SU-DHL-6 (cell line): Measurements from ENCODE around the gene XRRA1.

Experiments
- H2AFZ ChIP-seq: fragments of 200-600 bp; sonication (generic); 2 replicates; pipeline ENCODE4 v1.6.1; 2014; ENCODE audit warnings: low read depth, mild to moderate bottlenecking, moderate library complexity, mixed read lengths, antibody characterized with exemption, low read length; ENCODE audit not compliant: severe bottlenecking
- H3F3A ChIP-seq: fragments of 200-600 bp; shearing (Covaris generic); 2 replicates; pipeline ENCODE4 v1.6.0; 2016; ENCODE audit warnings: antibody characterized with exemption, mild to moderate bottlenecking; ENCODE audit not compliant: insufficient read depth
- H3K27ac ChIP-seq: fragments of 200-600 bp; sonication (generic); 2 replicates; pipeline ENCODE4 v1.5.1; 2016; ENCODE audit warnings: low read depth, mild to moderate bottlenecking, low read length, moderate library complexity, mixed read lengths
- H3K27me3 ChIP-seq: fragments of 200-600 bp; sonication (generic), shearing (Covaris generic); 2 replicates; pipeline ENCODE4 v1.6.0; 2014; ENCODE audit warnings: mild to moderate bottlenecking, low read length
- H3K36me3 ChIP-seq: fragments of 200-600 bp; sonication (generic); 2 replicates; pipeline ENCODE4 v1.6.1; 2014; ENCODE audit warnings: mild to moderate bottlenecking, low read length, mixed read lengths
- H3K4me2 ChIP-seq: fragments of 300-600, 200-600 bp; shearing (Covaris generic), sonication (generic); 2 replicates; pipeline ENCODE4 v1.6.0; 2014; ENCODE audit warnings: low read length, low read depth, mild to moderate bottlenecking; ENCODE audit not compliant: poor library complexity, severe bottlenecking
- H3K4me3 ChIP-seq: fragments of 200-600 bp; sonication (generic); 2 replicates; pipeline ENCODE4 v1.5.1; 2014; ENCODE audit warnings: antibody characterized with exemption, low read length, mild to moderate bottlenecking, mixed read lengths; ENCODE audit not compliant: insufficient read depth, poor library complexity, severe bottlenecking
- H3K79me2 ChIP-seq: fragments of 200-600 bp; sonication (generic); 2 replicates; pipeline ENCODE4 v1.6.1; 2014; ENCODE audit warnings: mild to moderate bottlenecking, low read length, moderate library complexity; ENCODE audit not compliant: insufficient read depth
- H3K9ac ChIP-seq: fragments of 200-600 bp; sonication (generic); 2 replicates; pipeline ENCODE4 v1.7.0; 2014; ENCODE audit warnings: mild to moderate bottlenecking, low read length
- H3K9me2 ChIP-seq: fragments of 200-600 bp; sonication (generic); replicated peaks from 2 replicates; pipeline ENCODE4 v1.6.1; 2014; ENCODE audit warnings: low read length; ENCODE audit not compliant: insufficient read depth
- H3K9me3 ChIP-seq: fragments of 200-600 bp; sonication (generic); 2 replicates; pipeline ENCODE4 v1.6.1; 2014; ENCODE audit warnings: low read length, mixed read lengths; ENCODE audit not compliant: insufficient read depth
- H4K20me1 ChIP-seq: fragments of 200-600 bp; sonication (generic); 2 replicates; pipeline ENCODE4 v1.6.1; 2014; ENCODE audit warnings: low read depth, mild to moderate bottlenecking, antibody characterized with exemption, low read length, moderate library complexity, mixed read lengths
- EZH2phosphoT487 ChIP-seq: fragments of 200-600 bp; sonication (generic), shearing (Covaris generic); conservative IDR thresholded peaks from 2 replicates; pipeline ENCODE4 v1.6.1; 2018; ENCODE audit warnings: mild to moderate bottlenecking, antibody characterized with exemption, low read length, moderate library complexity, mixed read lengths
- TF ChIP-seq, protein P1 (sequence below): fragments of 200-600 bp; sonication (generic); IDR thresholded peaks from one replicate; pipeline ENCODE4 v1.5.1; 2017; ENCODE audit warnings: antibody characterized with exemption, mild to moderate bottlenecking, low read length, moderate library complexity; ENCODE audit not compliant: insufficient read depth, poor library complexity, severe bottlenecking

The XRRA1 gene

DNA sequence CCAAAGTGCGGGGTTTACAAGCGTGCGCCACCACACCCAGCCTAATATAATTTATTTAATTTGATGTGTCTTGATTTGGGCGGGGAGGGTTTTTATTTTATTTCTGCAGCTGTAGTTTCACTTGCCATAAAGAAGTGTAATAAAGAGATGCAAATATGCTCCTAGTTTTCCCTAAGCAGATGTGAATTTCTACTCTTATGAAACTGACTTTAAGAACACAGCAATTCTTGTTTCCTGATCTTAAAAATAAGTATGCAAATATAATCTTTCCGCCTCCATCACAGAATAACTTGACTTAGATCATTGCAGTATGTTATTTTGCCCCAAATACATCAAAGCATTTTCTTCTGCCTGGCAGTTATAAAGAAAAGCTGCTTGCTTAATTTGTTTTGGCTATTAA, 4.6 kb upstream of the XRRA1 start:
- Histone ChIP-seq H3K36me3 (peaks cover 7% of the 10 kb centered on the region; the same call in 1 of the 2 replicates), H3K9ac (no peak overlapping the region), H4K20me1 (peaks cover 29% of the 10 kb centered on the region), H3K9me3 (no peaks in the 10 kb centered on the region), H3K4me2 (peak overlapping the region; percentile 78), H3K27ac (peak overlapping the region; percentile 1; the same call in 1 of the 2 replicates), H3K4me3 (no peak overlapping the region), H3K9me2 (no peaks in the 10 kb centered on the region), H3F3A (no peaks in the 10 kb centered on the region), H3K79me2 (peaks cover 96% of the 10 kb centered on the region), H3K27me3 (no peaks in the 10 kb centered on the region), H2AFZ (no peak overlapping the region)
- TF ChIP-seq EZH2phosphoT487: no peak

DNA sequence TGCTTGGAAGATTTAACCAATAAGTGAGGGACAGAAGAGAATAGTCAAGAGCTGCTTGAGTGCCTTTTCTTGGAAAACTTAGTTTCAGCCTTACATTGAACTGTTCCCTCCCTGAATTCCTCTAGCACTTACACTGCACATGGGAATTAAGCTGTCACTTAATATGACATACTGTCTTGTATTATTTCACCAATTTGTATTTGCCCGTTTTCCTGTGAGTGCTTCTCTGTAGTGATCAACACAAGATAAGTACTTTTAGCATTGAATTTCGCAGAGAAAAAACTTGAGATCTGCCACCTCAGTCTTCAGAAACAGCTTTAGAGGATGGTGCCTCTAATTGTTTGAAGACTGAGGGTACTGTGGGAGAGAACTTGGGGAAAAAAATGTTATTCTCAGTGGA, 3.9 kb upstream of the XRRA1 start:
- no peaks in the 10 kb centered on the region for H3K9me2 ChIP-seq
- H3K4me3 ChIP-seq: no peak overlapping the region
- peaks cover 96% of the 10 kb centered on the region for H3K79me2 ChIP-seq
- H2AFZ ChIP-seq: no peak overlapping the region
- no peak overlapping the region for H3K9ac ChIP-seq
- no peaks in the 10 kb centered on the region for H3K9me3 ChIP-seq
- no peaks in the 10 kb centered on the region for H3F3A ChIP-seq
- TF ChIP-seq EZH2phosphoT487: no peak
- TF ChIP-seq, protein P1, sequence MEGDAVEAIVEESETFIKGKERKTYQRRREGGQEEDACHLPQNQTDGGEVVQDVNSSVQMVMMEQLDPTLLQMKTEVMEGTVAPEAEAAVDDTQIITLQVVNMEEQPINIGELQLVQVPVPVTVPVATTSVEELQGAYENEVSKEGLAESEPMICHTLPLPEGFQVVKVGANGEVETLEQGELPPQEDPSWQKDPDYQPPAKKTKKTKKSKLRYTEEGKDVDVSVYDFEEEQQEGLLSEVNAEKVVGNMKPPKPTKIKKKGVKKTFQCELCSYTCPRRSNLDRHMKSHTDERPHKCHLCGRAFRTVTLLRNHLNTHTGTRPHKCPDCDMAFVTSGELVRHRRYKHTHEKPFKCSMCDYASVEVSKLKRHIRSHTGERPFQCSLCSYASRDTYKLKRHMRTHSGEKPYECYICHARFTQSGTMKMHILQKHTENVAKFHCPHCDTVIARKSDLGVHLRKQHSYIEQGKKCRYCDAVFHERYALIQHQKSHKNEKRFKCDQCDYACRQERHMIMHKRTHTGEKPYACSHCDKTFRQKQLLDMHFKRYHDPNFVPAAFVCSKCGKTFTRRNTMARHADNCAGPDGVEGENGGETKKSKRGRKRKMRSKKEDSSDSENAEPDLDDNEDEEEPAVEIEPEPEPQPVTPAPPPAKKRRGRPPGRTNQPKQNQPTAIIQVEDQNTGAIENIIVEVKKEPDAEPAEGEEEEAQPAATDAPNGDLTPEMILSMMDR: no peak
- no peak overlapping the region for H3K27ac ChIP-seq
- H3K36me3 ChIP-seq: peaks cover 6% of the 10 kb centered on the region; the same call in 1 of the 2 replicates
- no peaks in the 10 kb centered on the region for H3K27me3 ChIP-seq
- peak overlapping the region; percentile 78 for H3K4me2 ChIP-seq
- peaks cover 22% of the 10 kb centered on the region for H4K20me1 ChIP-seq

DNA sequence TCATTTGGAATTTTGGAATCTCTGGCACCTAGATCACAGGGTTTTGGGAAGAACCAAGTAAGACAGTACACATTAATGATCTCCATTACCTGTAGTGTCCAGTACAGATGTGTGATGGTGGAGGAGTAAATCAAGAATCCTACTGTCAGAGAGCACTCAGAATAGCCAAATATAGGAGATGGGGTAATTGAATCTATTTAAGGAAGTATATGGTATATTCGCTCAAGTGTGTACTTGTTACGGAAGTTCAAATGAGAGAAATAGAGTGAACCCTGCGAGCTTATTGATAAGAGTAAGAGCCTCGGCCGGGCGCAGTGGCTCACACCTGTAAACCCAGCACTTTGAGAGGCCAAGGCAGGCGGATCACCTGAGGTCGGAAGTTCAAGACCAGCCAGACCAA, 2.3 kb upstream of the XRRA1 start:
- no peak overlapping the region for H2AFZ ChIP-seq
- H3F3A ChIP-seq: no peaks in the 10 kb centered on the region
- H3K9me2 ChIP-seq: no peaks in the 10 kb centered on the region
- H4K20me1 ChIP-seq: peaks cover 12% of the 10 kb centered on the region; the same call in 1 of the 2 replicates
- peaks cover 80% of the 10 kb centered on the region for H3K79me2 ChIP-seq
- TF ChIP-seq, protein P1: no peak
- no peaks in the 10 kb centered on the region for H3K9me3 ChIP-seq
- peak overlapping the region; percentile 100 for H3K4me3 ChIP-seq
- H3K9ac ChIP-seq: peak overlapping the region; percentile 99
- H3K27me3 ChIP-seq: no peaks in the 10 kb centered on the region
- no peaks in the 10 kb centered on the region for H3K36me3 ChIP-seq
- H3K27ac ChIP-seq: no peak overlapping the region; the same call in 1 of the 2 replicates
- peak overlapping the region; percentile 78 for H3K4me2 ChIP-seq

DNA sequence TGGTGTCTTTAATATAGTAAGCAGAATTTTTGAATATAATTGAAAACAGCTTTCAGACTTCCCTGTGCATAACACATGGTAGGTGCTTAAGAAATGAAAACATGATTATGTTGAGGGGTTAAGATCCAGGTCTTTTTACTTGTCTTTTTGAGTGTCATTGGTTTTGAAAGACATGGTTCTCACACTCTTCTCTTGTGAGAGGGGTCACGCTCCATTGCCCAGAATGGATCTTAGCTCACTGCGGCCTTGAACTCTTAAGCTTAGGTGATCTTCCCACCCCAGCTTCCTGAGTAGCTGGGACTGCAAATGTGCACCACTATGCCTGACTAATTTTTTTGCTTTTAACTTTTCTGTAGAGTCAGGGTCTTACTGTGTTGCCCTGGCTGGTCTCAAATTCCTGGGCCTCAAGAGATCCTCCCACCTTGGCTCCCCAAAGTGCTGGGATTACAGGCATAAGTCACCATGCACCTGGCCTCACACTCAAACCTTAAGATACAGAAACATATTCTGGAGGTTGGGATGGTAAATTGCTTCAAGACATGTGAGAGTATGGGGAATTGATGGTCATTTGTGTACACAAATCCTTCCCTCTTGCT, 1.6 kb upstream of the XRRA1 start:
- no peaks in the 10 kb centered on the region for H3K36me3 ChIP-seq

More for the DNA sequence above, 1.6 kb upstream of the XRRA1 start:
- no peaks in the 10 kb centered on the region for H3F3A ChIP-seq
- peak overlapping the region; percentile 99 for H3K9ac ChIP-seq
- H3K79me2 ChIP-seq: peaks cover 74% of the 10 kb centered on the region
- no peaks in the 10 kb centered on the region for H3K27me3 ChIP-seq
- H3K4me2 ChIP-seq: peak overlapping the region; percentile 78
- H2AFZ ChIP-seq: no peak overlapping the region
- peak overlapping the region; percentile 100 for H3K4me3 ChIP-seq
- no peaks in the 10 kb centered on the region for H3K9me2 ChIP-seq
- no peak for TF ChIP-seq EZH2phosphoT487
- TF ChIP-seq, protein P1: no peak
- H4K20me1 ChIP-seq: peaks cover 9% of the 10 kb centered on the region; the same call in 1 of the 2 replicates
- no peaks in the 10 kb centered on the region for H3K9me3 ChIP-seq
- H3K27ac ChIP-seq: peak overlapping the region; percentile 70
